ENCODE measurements around the gene CLCN1. TPM values are rescaled to one million over a fixed set of nuclear protein-coding genes. Genes with fewer than 3 reads are reported as not detected.

CLCN1 gene
- total RNA-seq, 4 donors from 2014 or later = 0.92 to 2.9 (median 1.7) TPM

GRCh38 chr7:143355450-143356385 lies 39.8 kb downstream of the CLCN1 start:
- Histone ChIP-seq H3K4me3 (no peak overlapping the region), H3K27ac (no peak overlapping the region), H3K4me1 (no peaks in the 10 kb centered on the region), H3K36me3 (no peaks in the 10 kb centered on the region), H3K27me3 (peaks cover 4 to 13% (median 8%) of the 10 kb centered on the region in 3 donors), H3K9me3 (no peaks in the 10 kb centered on the region)
- intact Hi-C loops (cut with DNase I; ENCODE audit: low total_unique reads) = no loop called here
- ATAC-seq (no peak), DNase-seq (no peak)
- no peak for TF ChIP-seq CTCF (IDR thresholded peaks at IDR 0.05 in 4 of 5, conservative IDR thresholded peaks at IDR 0.05 in 1 of 5)
- no peak for TF ChIP-seq POLR2A (IDR thresholded peaks at IDR 0.05)
- in situ Hi-C loops (cut with MboI; ENCODE audit: low sequenced_read_pairs in 4 of 4) = no loop called here

DNA sequence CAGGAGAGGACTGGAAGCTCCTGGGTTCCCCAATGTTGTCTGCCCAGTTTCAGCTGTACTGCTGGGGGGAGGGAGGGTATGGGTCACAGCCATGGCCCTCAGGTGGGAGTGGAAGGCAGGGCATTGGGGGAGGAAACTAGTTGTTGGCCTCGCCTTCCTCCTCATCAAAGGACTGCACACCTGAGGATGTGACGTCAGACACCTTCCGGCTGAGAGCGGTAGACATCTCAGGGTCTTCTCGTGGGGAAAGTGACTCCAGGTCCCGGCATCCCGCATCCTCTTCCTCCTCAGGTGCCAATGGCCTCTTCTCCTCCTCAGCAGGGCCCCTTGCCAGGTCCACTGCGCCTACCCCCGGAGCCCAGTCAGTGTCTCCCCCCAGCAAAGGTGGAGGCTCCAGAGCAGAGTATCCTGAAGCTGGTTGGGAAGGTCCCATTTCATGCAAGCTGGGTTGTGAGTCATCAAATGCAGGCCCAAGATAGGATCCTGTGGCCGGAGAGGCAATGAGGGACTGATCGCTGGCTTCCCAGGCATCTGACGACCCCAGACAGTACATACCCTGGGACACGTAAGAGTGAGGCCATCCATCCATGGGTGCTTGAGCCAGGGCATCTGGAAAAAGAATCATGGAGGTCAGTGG lies 40.6 kb downstream of the CLCN1 start:
- in situ Hi-C loops (cut with MboI; ENCODE audit: low sequenced_read_pairs in 4 of 4) (no loop called here), intact Hi-C loops (cut with DNase I; ENCODE audit: low total_unique reads) (no loop called here)
- H3K4me3 ChIP-seq = no peak overlapping the region
- no peaks in the 10 kb centered on the region for H3K9me3 ChIP-seq
- no peaks in the 10 kb centered on the region for H3K36me3 ChIP-seq
- peaks cover 11 to 20% (median 16%) of the 10 kb centered on the region in 3 donors for H3K27me3 ChIP-seq
- H3K4me1 ChIP-seq = peaks cover 0 to 2% of the 10 kb centered on the region in 2 donors
- no peak for TF ChIP-seq CTCF (IDR thresholded peaks at IDR 0.05 in 4 of 5, conservative IDR thresholded peaks at IDR 0.05 in 1 of 5)
- no peak for TF ChIP-seq POLR2A (IDR thresholded peaks at IDR 0.05)
- no peak overlapping the region for H3K27ac ChIP-seq
- ATAC-seq = no peak
- DNase-seq = no peak

DNA sequence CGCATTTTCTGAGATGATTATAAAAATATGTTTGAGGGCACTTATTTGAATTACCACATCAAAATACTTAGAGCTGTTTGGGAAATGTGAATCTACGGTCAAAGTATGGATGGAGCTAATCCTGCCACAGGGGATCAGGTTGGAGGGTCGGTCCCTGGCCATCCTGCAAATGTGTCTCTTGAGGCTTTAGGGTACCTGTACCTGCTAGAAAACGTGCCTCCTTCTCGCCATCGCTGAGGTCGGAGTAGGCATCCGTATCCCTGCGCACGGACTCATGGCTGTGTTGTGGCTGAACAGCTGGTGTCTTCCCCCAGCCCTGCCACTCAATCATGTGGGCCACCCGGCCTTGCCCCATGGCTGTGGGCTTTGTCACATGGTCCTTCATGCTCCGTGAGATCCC lies 42.7 kb downstream of the CLCN1 start:
- TF ChIP-seq POLR2A (IDR thresholded peaks at IDR 0.05) = no peak
- TF ChIP-seq CTCF (IDR thresholded peaks at IDR 0.05 in 4 of 5, conservative IDR thresholded peaks at IDR 0.05 in 1 of 5) = no peak
- in situ Hi-C loops (cut with MboI; ENCODE audit: low sequenced_read_pairs in 4 of 4) = no loop called here
- no peaks in the 10 kb centered on the region for H3K36me3 ChIP-seq
- no peak for ATAC-seq
- peaks cover 27 to 36% (median 34%) of the 10 kb centered on the region in 3 donors for H3K27me3 ChIP-seq
- H3K27ac ChIP-seq = no peak overlapping the region
- no peak overlapping the region for H3K4me3 ChIP-seq
- H3K9me3 ChIP-seq = no peaks in the 10 kb centered on the region
- intact Hi-C loops (cut with DNase I; ENCODE audit: low total_unique reads) = no loop called here
- no peak for DNase-seq
- peaks cover 5 to 10% of the 10 kb centered on the region in 2 donors for H3K4me1 ChIP-seq

DNA sequence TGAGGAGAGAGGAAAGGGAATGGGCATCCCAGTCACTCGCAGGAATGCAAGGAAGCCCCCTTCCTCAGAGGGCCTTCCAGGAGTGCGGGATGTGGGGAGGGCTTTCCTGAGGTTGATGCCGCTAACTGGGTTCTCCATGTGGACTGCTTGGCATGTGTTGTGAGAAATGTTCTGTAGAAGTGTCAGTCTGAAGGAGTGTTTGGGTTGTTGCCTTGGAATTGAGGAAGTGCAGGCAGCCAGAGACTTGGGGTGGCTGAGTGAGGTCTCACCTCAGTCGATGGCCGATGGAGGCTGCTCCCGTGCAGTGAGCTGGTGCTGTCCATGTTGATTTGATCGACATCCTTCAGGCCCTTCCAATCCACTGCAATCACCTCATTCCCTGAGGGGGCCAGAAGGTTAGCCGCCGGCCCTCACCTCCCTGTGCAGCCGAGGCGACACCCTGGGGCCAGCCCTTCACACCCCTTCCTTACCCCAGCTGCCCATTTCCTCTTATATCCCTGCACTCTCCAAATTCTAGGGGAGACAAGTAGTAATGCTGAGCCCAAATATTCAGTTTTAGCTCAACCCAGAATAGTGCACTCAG lies 44.0 kb downstream of the CLCN1 start:
- in situ Hi-C loops (cut with MboI; ENCODE audit: low sequenced_read_pairs in 4 of 4) = no loop called here
- no peak for ATAC-seq
- peaks cover 29 to 43% (median 39%) of the 10 kb centered on the region in 3 donors for H3K27me3 ChIP-seq
- no peaks in the 10 kb centered on the region for H3K9me3 ChIP-seq
- TF ChIP-seq CTCF (IDR thresholded peaks at IDR 0.05 in 4 of 5, conservative IDR thresholded peaks at IDR 0.05 in 1 of 5) (no peak), POLR2A (IDR thresholded peaks at IDR 0.05) (no peak)
- no peak for DNase-seq
- no peak overlapping the region for H3K4me3 ChIP-seq
- no peaks in the 10 kb centered on the region for H3K36me3 ChIP-seq
- H3K27ac ChIP-seq = no peak overlapping the region
- H3K4me1 ChIP-seq = peaks cover 5 to 10% of the 10 kb centered on the region in 2 donors
- intact Hi-C loops (cut with DNase I; ENCODE audit: low total_unique reads) = no loop called here

All from gastrocnemius medialis (tissue), 4 donors.